Transverse colon (tissue), 4 donors: ENCODE measurements around the gene SCEL. TPM values are rescaled to one million over a fixed set of nuclear protein-coding genes. Genes with fewer than 3 reads are reported as not detected.

Experiments used
- DNase-seq: peaks from one replicate; pipeline ENCODE4 v3.0.0-alpha.2; 2019
- H3K27ac ChIP-seq, 4 donors: fragments of 200-600 bp; sonication (generic); 2 replicates each; pipeline ENCODE4 v1.5.1; 2016 to 2018; ENCODE audit warnings: inconsistent platforms in 4 of 4
- H3K27me3 ChIP-seq: fragments of 200-600 bp; sonication (generic); 2 replicates; pipeline ENCODE4 v1.5.1; 2017; ENCODE audit warnings: inconsistent platforms
- H3K36me3 ChIP-seq, 4 donors: fragments of 200-600 bp; sonication (generic); 2 replicates each; pipeline ENCODE4 v1.5.1; 2017 to 2019; ENCODE audit warnings: inconsistent platforms in 4 of 4
- H3K4me1 ChIP-seq, 4 donors: fragments of 200-600 bp; sonication (generic); 2 replicates each; pipeline ENCODE4 v1.5.1; 2017 to 2020; ENCODE audit warnings: inconsistent platforms in 4 of 4
- H3K4me3 ChIP-seq, 4 donors: fragments of 200-600 bp; sonication (generic); 1 replicate in 1 of 4; 2 replicates in 3 of 4; pipeline versions ENCODE4 v1.5.1 to v1.6.1; 2017 to 2019; ENCODE audit warnings: inconsistent platforms in 4 of 4
- H3K9me3 ChIP-seq, 2 donors: fragments of 200-600 bp; sonication (generic); 2 replicates each; pipeline ENCODE4 v1.5.1; 2017 to 2019; ENCODE audit warnings: inconsistent platforms in 2 of 2
- EP300 ChIP-seq: sonication (generic); formaldehyde crosslinking; IDR thresholded peaks from one replicate; pipeline ENCODE4 v1.6.1; 2017; ENCODE audit warnings: antibody characterized with exemption, low read depth
- POLR2A ChIP-seq: fragments of 450-650 bp; IDR thresholded peaks from one replicate; pipeline ENCODE4 v1.6.1; 2016; ENCODE audit warnings: antibody characterized with exemption, mild to moderate bottlenecking, moderate library complexity
- POLR2AphosphoS5 ChIP-seq, 3 donors: sonication (generic); formaldehyde crosslinking; IDR thresholded peaks; one replicate each; pipeline ENCODE4 v1.6.1; 2016; ENCODE audit warnings: antibody characterized with exemption in 3 of 3
- WGBS, 2 donors: methylation state at CpG; one replicate each; pipeline ENCODE4 v1.1.5; 2018; ENCODE audit warnings: low coverage in 1 of 2; 5-methylcytosine and 5-hydroxymethylcytosine counted together
- in situ Hi-C, 4 donors: fragments of 200-750 bp; cut with MboI; loops; one replicate each; pipeline versions ENCODE4 v1.15.0 to v1.15.1; 2017; ENCODE audit warnings: low sequenced_read_pairs in 3 of 4, low pct_ligation_motif_present in 1 of 4, low pct_unique_long_range_greater_than_20kb in 1 of 4
- intact Hi-C: fragments of 100-400 bp; cut with DNase I; formaldehyde crosslinking; loops from one replicate; pipeline ENCODE4 v1.15.1; 2023; ENCODE audit warnings: low total_unique reads
- total RNA-seq, 4 donors: library from RNA; depleted of rRNA; stranded (reverse); fragments of >200 nt; gene quantifications; one replicate each; pipeline ENCODE4 v1.1.0, GENCODE V29; 2016
- TF ChIP-seq, protein P1 (sequence below), 5 experiments: fragments of 200-600 bp in 3 of 5; fragments of 450-650 bp in 2 of 5; sonication (generic) in 3 of 5; IDR thresholded peaks; 1 replicate in 2 of 5; 2 replicates in 3 of 5; pipeline ENCODE4 v1.5.1; 2016 to 2017; ENCODE audit warnings: antibody characterized with exemption in 5 of 5, inconsistent platforms in 3 of 5, mild to moderate bottlenecking in 2 of 5, moderate library complexity in 1 of 5

The SCEL gene
- total RNA-seq, 4 donors from 2014 or later: 0.32 to 0.96 TPM; not detected in 2

DNA sequence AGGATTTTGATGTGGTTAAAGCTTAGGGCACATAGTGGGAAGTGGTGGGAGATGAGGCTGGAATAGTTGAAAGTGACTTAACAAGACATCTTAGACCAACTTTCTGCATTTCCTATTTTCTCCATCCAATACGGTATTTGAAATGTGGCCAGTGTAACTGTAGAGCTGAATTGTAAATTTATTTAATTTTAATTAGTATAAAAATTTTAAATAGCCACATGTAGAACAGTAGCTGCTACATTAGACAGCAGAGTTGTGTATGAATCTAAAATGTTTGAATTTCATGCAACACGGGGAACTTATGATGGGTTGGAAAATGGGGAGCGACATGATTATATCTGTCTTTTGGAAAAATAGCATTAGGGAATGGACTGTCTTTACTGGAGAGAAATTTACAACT, 7.1 kb upstream of the SCEL start:
- Histone ChIP-seq H3K4me1 (no peaks in the 10 kb centered on the region), H3K27ac (no peak overlapping the region), H3K9me3 (no peaks in the 10 kb centered on the region), H3K27me3 (no peaks in the 10 kb centered on the region), H3K4me3 (no peak overlapping the region), H3K36me3 (no peaks in the 10 kb centered on the region)
- WGBS, 2 donors: 94 to 100% methylated on average over 3 of the region's 3 CpGs
- no peak for DNase-seq
- in situ Hi-C loops (no loop called here), intact Hi-C loops (no loop called here)
- TF ChIP-seq EP300 (no peak), POLR2AphosphoS5 (IDR thresholded peaks at IDR 0.05) (no peak), POLR2A (no peak)
- TF ChIP-seq, protein P1, sequence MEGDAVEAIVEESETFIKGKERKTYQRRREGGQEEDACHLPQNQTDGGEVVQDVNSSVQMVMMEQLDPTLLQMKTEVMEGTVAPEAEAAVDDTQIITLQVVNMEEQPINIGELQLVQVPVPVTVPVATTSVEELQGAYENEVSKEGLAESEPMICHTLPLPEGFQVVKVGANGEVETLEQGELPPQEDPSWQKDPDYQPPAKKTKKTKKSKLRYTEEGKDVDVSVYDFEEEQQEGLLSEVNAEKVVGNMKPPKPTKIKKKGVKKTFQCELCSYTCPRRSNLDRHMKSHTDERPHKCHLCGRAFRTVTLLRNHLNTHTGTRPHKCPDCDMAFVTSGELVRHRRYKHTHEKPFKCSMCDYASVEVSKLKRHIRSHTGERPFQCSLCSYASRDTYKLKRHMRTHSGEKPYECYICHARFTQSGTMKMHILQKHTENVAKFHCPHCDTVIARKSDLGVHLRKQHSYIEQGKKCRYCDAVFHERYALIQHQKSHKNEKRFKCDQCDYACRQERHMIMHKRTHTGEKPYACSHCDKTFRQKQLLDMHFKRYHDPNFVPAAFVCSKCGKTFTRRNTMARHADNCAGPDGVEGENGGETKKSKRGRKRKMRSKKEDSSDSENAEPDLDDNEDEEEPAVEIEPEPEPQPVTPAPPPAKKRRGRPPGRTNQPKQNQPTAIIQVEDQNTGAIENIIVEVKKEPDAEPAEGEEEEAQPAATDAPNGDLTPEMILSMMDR (IDR thresholded peaks at IDR 0.05): no peak

DNA sequence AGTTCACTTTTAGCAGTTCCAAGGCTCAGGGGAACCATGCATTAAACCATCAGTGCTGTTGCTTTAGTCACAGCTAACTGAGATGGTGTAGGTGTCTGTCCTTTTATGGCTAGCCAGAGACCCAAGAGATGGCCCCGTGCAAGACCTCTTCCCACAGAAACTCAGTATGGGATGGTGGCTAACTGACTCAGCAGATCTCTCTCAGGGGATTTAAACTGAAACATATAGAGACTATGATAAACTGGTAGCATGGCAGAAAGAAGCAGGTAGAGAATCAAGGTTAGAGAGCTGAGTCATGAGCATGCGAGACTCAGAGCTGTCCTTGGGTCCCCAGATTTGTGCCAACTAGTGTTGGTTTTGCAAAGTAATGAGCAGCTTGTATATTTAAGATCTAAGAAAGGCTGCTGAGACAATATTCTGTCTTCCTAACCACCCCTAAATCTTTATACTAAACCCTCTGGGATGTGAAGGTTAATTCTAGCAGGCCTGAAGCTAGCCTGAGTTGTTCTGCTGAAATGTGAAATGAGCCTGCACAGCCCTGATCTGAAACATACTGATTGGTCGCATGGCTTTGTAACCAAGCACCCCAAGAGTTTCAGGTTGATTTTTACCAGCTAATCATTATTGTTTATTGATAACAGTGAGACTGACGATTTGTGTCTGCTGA, 6.5 kb upstream of the SCEL start:
- Histone ChIP-seq H3K4me3 (no peak overlapping the region), H3K36me3 (no peaks in the 10 kb centered on the region), H3K9me3 (no peaks in the 10 kb centered on the region), H3K27me3 (no peaks in the 10 kb centered on the region), H3K27ac (no peak overlapping the region), H3K4me1 (no peaks in the 10 kb centered on the region)
- intact Hi-C loops: no loop called here
- 66 to 100% methylated on average over 1 to 4 of the region's 4 CpGs for WGBS, 2 donors
- no peak for DNase-seq
- in situ Hi-C loops: no loop called here
- TF ChIP-seq, protein P1 (IDR thresholded peaks at IDR 0.05): no peak
- TF ChIP-seq POLR2AphosphoS5 (IDR thresholded peaks at IDR 0.05): no peak
- TF ChIP-seq POLR2A: no peak
- no peak for TF ChIP-seq EP300

DNA sequence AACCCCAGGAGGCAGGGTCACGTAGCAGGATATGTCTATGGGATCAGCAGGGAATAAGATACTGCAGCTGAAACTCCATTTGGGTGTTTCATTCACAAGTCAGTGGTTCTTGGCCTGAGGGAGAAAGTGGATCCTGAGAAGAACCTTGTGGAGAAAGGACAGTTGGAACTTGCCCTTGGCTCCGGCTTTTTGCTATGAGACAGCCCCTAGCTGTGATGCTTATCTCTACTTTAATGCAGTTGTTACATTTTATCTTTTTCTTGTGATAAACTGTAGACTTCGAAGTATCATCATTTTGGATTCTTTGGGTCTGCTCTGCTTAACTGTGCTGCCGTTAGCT, 6.0 kb upstream of the SCEL start:
- in situ Hi-C loops: no loop called here

DNA sequence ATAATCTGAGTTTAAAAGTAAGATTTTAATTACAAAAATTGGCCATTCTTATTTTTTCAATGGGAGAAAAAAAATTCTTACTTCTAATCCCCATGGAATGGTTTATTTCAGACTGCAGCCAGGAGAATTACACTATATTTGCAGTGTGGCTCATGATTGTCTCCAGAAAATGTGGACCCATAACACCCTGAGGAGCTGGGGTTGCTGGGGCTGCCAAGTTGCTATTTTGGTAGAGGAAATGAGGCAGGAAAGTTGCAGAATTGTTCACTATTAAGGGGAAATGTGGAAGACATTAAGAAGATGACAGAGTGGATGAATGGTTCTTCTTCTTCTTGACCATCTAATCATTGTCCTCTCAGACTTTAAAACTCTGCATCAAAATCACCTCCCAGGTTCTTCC, 4.6 kb upstream of the SCEL start:
- Histone ChIP-seq H3K36me3 (no peaks in the 10 kb centered on the region), H3K27ac (no peak overlapping the region), H3K4me1 (no peaks in the 10 kb centered on the region), H3K4me3 (no peak overlapping the region), H3K27me3 (no peaks in the 10 kb centered on the region), H3K9me3 (no peaks in the 10 kb centered on the region)
- intact Hi-C loops (no loop called here), in situ Hi-C loops (no loop called here)
- no peak for TF ChIP-seq EP300
- TF ChIP-seq POLR2A: no peak
- TF ChIP-seq, protein P1 (IDR thresholded peaks at IDR 0.05): no peak
- TF ChIP-seq POLR2AphosphoS5 (IDR thresholded peaks at IDR 0.05): no peak
- DNase-seq: no peak

More for the DNA sequence above, 6.0 kb upstream of the SCEL start:
- Histone ChIP-seq H3K4me3 (no peak overlapping the region), H3K27me3 (no peaks in the 10 kb centered on the region), H3K4me1 (no peaks in the 10 kb centered on the region), H3K9me3 (no peaks in the 10 kb centered on the region), H3K27ac (no peak overlapping the region), H3K36me3 (no peaks in the 10 kb centered on the region)
- DNase-seq: no peak
- WGBS, 2 donors: 86% methylated on average over 4 of the region's 4 CpGs; no CpG with 5 or more reads in 1 of the 2 donors
- intact Hi-C loops: no loop called here
- TF ChIP-seq POLR2A (no peak), POLR2AphosphoS5 (IDR thresholded peaks at IDR 0.05) (no peak), EP300 (no peak)
- TF ChIP-seq, protein P1 (IDR thresholded peaks at IDR 0.05): no peak
